Nephron (organoid): Measurements from ENCODE around the gene GRM7.
"Not testable (repeated sequence)": the region's sequence is repeated elsewhere in the genome, so short reads cannot be mapped to it uniquely, and the experiment has no call there.

ENCODE experiments used
- H3K27ac Mint-ChIP-seq, 3 experiments: 2 replicates each; pipeline ENCODE4 v1.8.0; 2020; ENCODE audit warnings: mixed read lengths in 3 of 3, mild to moderate bottlenecking in 2 of 3, moderate library complexity in 1 of 3
- H3K27me3 Mint-ChIP-seq: 2 replicates; pipeline ENCODE4 v1.8.0; 2021; ENCODE audit warnings: low read depth, mild to moderate bottlenecking, moderate library complexity, mixed read lengths
- H3K36me3 Mint-ChIP-seq: 2 replicates; pipeline ENCODE4 v1.8.0; 2020; ENCODE audit warnings: low read depth, mixed read lengths
- H3K4me1 Mint-ChIP-seq: 2 replicates; pipeline ENCODE4 v1.8.0; 2020; ENCODE audit warnings: mixed read lengths
- H3K4me3 Mint-ChIP-seq, 3 experiments: 2 replicates each; pipeline ENCODE4 v1.8.0; 2020; ENCODE audit warnings: mild to moderate bottlenecking in 3 of 3, mixed read lengths in 3 of 3, moderate library complexity in 2 of 3
- H3K9me3 Mint-ChIP-seq: 2 replicates; pipeline ENCODE4 v1.8.0; 2020; ENCODE audit warnings: mixed read lengths
- CTCF ChIP-seq, 3 experiments: fragments of 200-600 bp; sonication (generic); IDR thresholded peaks; one replicate each; pipeline ENCODE4 v1.5.0; 2021; ENCODE audit warnings: antibody characterized with exemption in 3 of 3; ENCODE audit not compliant: unreplicated experiment in 3 of 3

Gene GRM7

GRCh38 chr3:6928064-6928463 is 67.1 kb downstream of the GRM7 start:
- no peaks in the 10 kb centered on the region for H3K9me3 Mint-ChIP-seq
- no peak for TF ChIP-seq CTCF (IDR thresholded peaks at IDR 0.05; ENCODE audit: unreplicated experiment in 3 of 3)
- H3K36me3 Mint-ChIP-seq = no peaks in the 10 kb centered on the region
- no peak overlapping the region for H3K27ac Mint-ChIP-seq
- H3K27me3 Mint-ChIP-seq = peaks cover 13% of the 10 kb centered on the region
- H3K4me3 Mint-ChIP-seq = no peak overlapping the region
- H3K4me1 Mint-ChIP-seq = no peaks in the 10 kb centered on the region

GRCh38 chr3:6929918-6930317 is 69.0 kb downstream of the GRM7 start:
- TF ChIP-seq CTCF (IDR thresholded peaks at IDR 0.05; ENCODE audit: unreplicated experiment in 3 of 3) = no peak
- Mint-ChIP-seq H3K4me3 (no peak overlapping the region), H3K27ac (no peak overlapping the region), H3K36me3 (no peaks in the 10 kb centered on the region), H3K27me3 (peaks cover 12% of the 10 kb centered on the region), H3K9me3 (peaks cover 2% of the 10 kb centered on the region), H3K4me1 (no peaks in the 10 kb centered on the region)

- peak in 1 of 3 experiments; percentile 24 for TF ChIP-seq CTCF (IDR thresholded peaks at IDR 0.05; ENCODE audit: unreplicated experiment in 3 of 3)
Observed at GRCh38 chr3:6935418-6935817, 74.5 kb downstream of the GRM7 start.

GRCh38 chr3:6935970-6936369 is 75.1 kb downstream of the GRM7 start:
- Mint-ChIP-seq H3K36me3 (no peaks in the 10 kb centered on the region), H3K4me1 (peaks cover 4% of the 10 kb centered on the region), H3K27me3 (peaks cover under 1% of the 10 kb centered on the region)

More at GRCh38 chr3:6935418-6935817, 74.5 kb downstream of the GRM7 start:
- H3K4me3 Mint-ChIP-seq, H3K36me3 Mint-ChIP-seq, H3K27ac Mint-ChIP-seq, H3K27me3 Mint-ChIP-seq, H3K4me1 Mint-ChIP-seq, H3K9me3 Mint-ChIP-seq: not testable (repeated sequence)

GRCh38 chr3:6962801-6963200 is 101.9 kb downstream of the GRM7 start:
- Mint-ChIP-seq H3K27ac (peak overlapping the region in 2 of 3 experiments; percentile 2 to 4), H3K36me3 (no peaks in the 10 kb centered on the region)
- no peak for TF ChIP-seq CTCF (IDR thresholded peaks at IDR 0.05; ENCODE audit: unreplicated experiment in 3 of 3)

More at GRCh38 chr3:6935970-6936369, 75.1 kb downstream of the GRM7 start:
- Mint-ChIP-seq H3K4me3 (no peak overlapping the region), H3K9me3 (peaks cover 2% of the 10 kb centered on the region), H3K27ac (no peak overlapping the region)
- no peak for TF ChIP-seq CTCF (IDR thresholded peaks at IDR 0.05; ENCODE audit: unreplicated experiment in 3 of 3)

GRCh38 chr3:6965881-6966280 is 105.0 kb downstream of the GRM7 start:
- no peak overlapping the region for H3K4me3 Mint-ChIP-seq
- TF ChIP-seq CTCF (IDR thresholded peaks at IDR 0.05; ENCODE audit: unreplicated experiment in 3 of 3) = no peak
- H3K27ac Mint-ChIP-seq = no peak overlapping the region
- no peaks in the 10 kb centered on the region for H3K27me3 Mint-ChIP-seq
- H3K4me1 Mint-ChIP-seq = peaks cover 5% of the 10 kb centered on the region
- no peaks in the 10 kb centered on the region for H3K36me3 Mint-ChIP-seq
- no peaks in the 10 kb centered on the region for H3K9me3 Mint-ChIP-seq

More at GRCh38 chr3:6962801-6963200, 101.9 kb downstream of the GRM7 start:
- Mint-ChIP-seq H3K27me3 (no peaks in the 10 kb centered on the region), H3K4me3 (no peak overlapping the region), H3K9me3 (no peaks in the 10 kb centered on the region), H3K4me1 (peaks cover 5% of the 10 kb centered on the region)
